ENCODE measurements around the gene NGEF. TPM values are rescaled to one million over a fixed set of nuclear protein-coding genes. Genes with fewer than 3 reads are reported as not detected.

Gene NGEF
- total RNA-seq, 1 experiment from 2014 or later, result 2.7 TPM

- TF ChIP-seq CTCF (IDR thresholded peaks at IDR 0.05; ENCODE audit: unreplicated experiment), result no peak
- ChIA-PET CTCF (no interaction called here), POLR2A (no interaction called here)
- H3K36me3 Mint-ChIP-seq (ENCODE audit: insufficient read depth, unreplicated experiment), result peaks cover 16% of the 10 kb centered on the region
- no peaks in the 10 kb centered on the region for H3K4me1 Mint-ChIP-seq (ENCODE audit: insufficient read depth, unreplicated experiment)
- H3K27ac Mint-ChIP-seq (ENCODE audit: low read depth, unreplicated experiment), result no peak overlapping the region
- intact Hi-C loops (cut with micrococcal nuclease), result no loop called here
- H3K9me3 Mint-ChIP-seq (ENCODE audit: unreplicated experiment), result no peaks in the 10 kb centered on the region
- no peak overlapping the region for H3K4me3 Mint-ChIP-seq (ENCODE audit: unreplicated experiment)
- no peaks in the 10 kb centered on the region for H3K27me3 Mint-ChIP-seq (ENCODE audit: insufficient read depth, unreplicated experiment)
- no peak for DNase-seq (ENCODE audit: unreplicated experiment)
- no TSS peak for BruUV-seq (replicated peaks)
Observed at GRCh38 chr2:232874677-232875223, 138.3 kb downstream of the NGEF start.

- intact Hi-C loops (cut with micrococcal nuclease), result no loop called here
- Mint-ChIP-seq H3K4me1 (ENCODE audit: insufficient read depth, unreplicated experiment) (no peaks in the 10 kb centered on the region), H3K36me3 (ENCODE audit: insufficient read depth, unreplicated experiment) (peaks cover 19% of the 10 kb centered on the region), H3K9me3 (ENCODE audit: unreplicated experiment) (no peaks in the 10 kb centered on the region), H3K27ac (ENCODE audit: low read depth, unreplicated experiment) (no peak overlapping the region), H3K27me3 (ENCODE audit: insufficient read depth, unreplicated experiment) (no peaks in the 10 kb centered on the region), H3K4me3 (ENCODE audit: unreplicated experiment) (no peak overlapping the region)
- no peak for DNase-seq (ENCODE audit: unreplicated experiment)
- POLR2A ChIA-PET, result no interaction called here
- no peak for TF ChIP-seq CTCF (IDR thresholded peaks at IDR 0.05; ENCODE audit: unreplicated experiment)
- no TSS peak for BruUV-seq (replicated peaks)
- CTCF ChIA-PET, result no interaction called here
Observed at GRCh38 chr2:232873909-232874641, 139.0 kb downstream of the NGEF start.

- no peak for TF ChIP-seq CTCF (IDR thresholded peaks at IDR 0.05; ENCODE audit: unreplicated experiment)
- BruUV-seq (replicated peaks), result no TSS peak
Observed at GRCh38 chr2:232873292-232873908, 139.7 kb downstream of the NGEF start.

GRCh38 chr2:232872826-232873225 is 140.2 kb downstream of the NGEF start:
- no peak overlapping the region for H3K4me3 Mint-ChIP-seq (ENCODE audit: unreplicated experiment)
- H3K9me3 Mint-ChIP-seq (ENCODE audit: unreplicated experiment), result no peaks in the 10 kb centered on the region
- intact Hi-C loops (cut with micrococcal nuclease), result no loop called here
- no peak overlapping the region for H3K27ac Mint-ChIP-seq (ENCODE audit: low read depth, unreplicated experiment)
- no peaks in the 10 kb centered on the region for H3K27me3 Mint-ChIP-seq (ENCODE audit: insufficient read depth, unreplicated experiment)
- no peaks in the 10 kb centered on the region for H3K4me1 Mint-ChIP-seq (ENCODE audit: insufficient read depth, unreplicated experiment)
- POLR2A ChIA-PET, result no interaction called here
- no peak for DNase-seq (ENCODE audit: unreplicated experiment)
- peaks cover 23% of the 10 kb centered on the region for H3K36me3 Mint-ChIP-seq (ENCODE audit: insufficient read depth, unreplicated experiment)
- CTCF ChIA-PET, result interaction anchor here (0.5 kb wide), 1 partner anchor 380 kb away, joined by 4 read pairs; no protein-coding TSS in a partner anchor
- TF ChIP-seq CTCF (IDR thresholded peaks at IDR 0.05; ENCODE audit: unreplicated experiment), result no peak
- no TSS peak for BruUV-seq (replicated peaks)

More at GRCh38 chr2:232873292-232873908, 139.7 kb downstream of the NGEF start:
- no peaks in the 10 kb centered on the region for H3K9me3 Mint-ChIP-seq (ENCODE audit: unreplicated experiment)
- H3K27ac Mint-ChIP-seq (ENCODE audit: low read depth, unreplicated experiment), result no peak overlapping the region
- no peaks in the 10 kb centered on the region for H3K27me3 Mint-ChIP-seq (ENCODE audit: insufficient read depth, unreplicated experiment)
- ChIA-PET CTCF (interaction anchor here (0.5 kb wide), 1 partner anchor 379 kb away, joined by 4 read pairs; no protein-coding TSS in a partner anchor), POLR2A (no interaction called here)
- H3K4me3 Mint-ChIP-seq (ENCODE audit: unreplicated experiment), result no peak overlapping the region
- intact Hi-C loops (cut with micrococcal nuclease), result no loop called here
- no peaks in the 10 kb centered on the region for H3K4me1 Mint-ChIP-seq (ENCODE audit: insufficient read depth, unreplicated experiment)
- peaks cover 23% of the 10 kb centered on the region for H3K36me3 Mint-ChIP-seq (ENCODE audit: insufficient read depth, unreplicated experiment)
- no peak for DNase-seq (ENCODE audit: unreplicated experiment)

Measured in MCF 10A (cell line).